ENCODE data around the gene FKBP14.

DNA sequence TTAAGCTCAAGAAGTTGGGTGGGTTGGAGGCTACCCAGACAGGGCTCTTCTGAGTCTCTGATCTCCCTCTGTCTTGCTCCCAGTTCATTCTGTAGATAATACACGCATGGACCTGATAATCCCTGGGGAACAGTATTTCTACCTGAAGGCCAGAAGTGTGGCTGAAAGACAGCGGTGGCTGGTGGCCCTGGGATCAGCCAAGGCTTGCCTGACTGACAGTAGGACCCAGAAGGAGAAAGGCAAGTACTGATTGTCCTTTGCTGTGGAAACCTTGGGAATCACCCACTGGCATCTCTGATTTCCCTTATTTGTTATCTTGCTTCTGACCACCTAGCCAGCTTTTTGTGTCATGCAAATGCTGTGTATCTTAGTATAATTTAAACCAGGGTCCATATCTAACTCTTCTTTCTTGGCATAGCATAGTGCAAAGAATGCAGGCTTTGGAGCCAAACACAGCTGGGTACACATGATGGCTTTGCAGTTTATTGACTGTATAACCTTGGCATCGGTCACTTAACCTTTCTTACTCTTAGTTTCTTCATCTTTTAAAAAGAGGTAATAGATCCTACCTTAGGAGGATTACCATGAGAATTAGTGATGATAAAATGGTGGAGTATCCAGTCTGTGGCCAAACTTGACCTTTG, 19.7 kb upstream of the FKBP14 start:
- TF ChIP-seq CTCF (IDR thresholded peaks at IDR 0.05) = no peak
- TF ChIP-seq POLR2A (IDR thresholded peaks at IDR 0.05) = no peak

Measured in right lobe of liver (tissue), 4 donors.